Measurements from ENCODE around the gene CD82. TPM values are rescaled to one million over a fixed set of nuclear protein-coding genes. Genes with fewer than 3 reads are reported as not detected.

The CD82 gene, protein sequence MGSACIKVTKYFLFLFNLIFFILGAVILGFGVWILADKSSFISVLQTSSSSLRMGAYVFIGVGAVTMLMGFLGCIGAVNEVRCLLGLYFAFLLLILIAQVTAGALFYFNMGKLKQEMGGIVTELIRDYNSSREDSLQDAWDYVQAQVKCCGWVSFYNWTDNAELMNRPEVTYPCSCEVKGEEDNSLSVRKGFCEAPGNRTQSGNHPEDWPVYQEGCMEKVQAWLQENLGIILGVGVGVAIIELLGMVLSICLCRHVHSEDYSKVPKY
- total RNA-seq (2022; extraction: Qiagen RNA extraction): 4.3 to 8.1 TPM (median 6.1 TPM) in 5 replicates

DNA sequence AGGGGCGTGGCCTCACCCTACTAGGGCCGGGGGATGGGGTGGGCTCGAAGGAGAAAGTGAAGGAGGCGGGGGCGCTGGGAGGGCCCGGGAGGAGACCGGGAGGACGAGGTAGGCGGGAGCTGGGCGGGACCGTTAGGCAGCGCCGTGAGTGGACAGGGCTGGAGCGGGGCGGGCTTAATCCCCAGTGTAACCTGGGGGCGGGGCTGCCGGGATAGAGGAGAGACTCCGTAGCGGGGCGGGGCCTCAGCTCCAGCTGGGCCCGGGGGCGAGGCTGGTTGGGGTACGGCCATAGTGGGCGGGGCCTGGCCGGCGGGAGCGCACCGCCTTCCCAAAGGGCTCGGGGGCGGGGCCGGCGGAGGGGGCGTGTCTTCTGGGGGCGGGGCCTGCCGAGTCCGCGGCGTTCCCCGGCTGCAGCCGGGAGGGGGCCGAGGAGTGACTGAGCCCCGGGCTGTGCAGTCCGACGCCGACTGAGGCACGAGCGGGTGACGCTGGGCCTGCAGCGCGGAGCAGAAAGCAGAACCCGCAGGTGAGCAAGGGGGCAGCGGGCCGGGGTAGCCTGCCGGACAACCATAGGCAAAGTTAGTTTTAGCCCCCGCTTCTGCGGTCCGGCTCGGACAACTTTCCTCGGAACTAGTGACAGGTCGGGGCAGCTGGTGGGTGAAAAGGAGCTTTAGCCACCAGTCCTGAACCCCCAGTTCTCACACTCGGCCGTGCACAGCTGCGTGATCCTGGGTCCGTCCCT is at the start of gene CD82:
TSS of gene CD82 (plus strand) at position 453 of the 742 bp plus-strand sequence. CDS start 29,000 bp downstream, outside the sequence.

Other genes starting within 250 kb of the CD82 start
- 2.0 to 2.4 TPM (median 2.3 TPM) in 5 replicates for gene TSPAN18, start 161.3 kb downstream of the CD82 start, total RNA-seq (2022; extraction: Qiagen RNA extraction)

Data from A549 treated with CORT108297 at 1 μM for 4 hours (cell line).